Ectodermal cell (in vitro differentiated cells): ENCODE results near the gene NMRAL1.

Experiments
- H3K27ac ChIP-seq: 2 replicates; pipeline ENCODE4 v1.7.0; 2013; ENCODE audit warnings: mild to moderate bottlenecking, low read depth, low read length; ENCODE audit not compliant: insufficient read depth, poor library complexity, severe bottlenecking
- H3K27me3 ChIP-seq: 2 replicates; pipeline ENCODE4 v1.7.0; 2013; ENCODE audit warnings: mild to moderate bottlenecking, low read length; ENCODE audit not compliant: insufficient read depth, control insufficient read depth, poor library complexity, severe bottlenecking
- H3K36me3 ChIP-seq: one replicate; pipeline ENCODE4 v1.7.0; 2013; ENCODE audit warnings: low read length; ENCODE audit not compliant: control insufficient read depth, insufficient read depth
- H3K4me1 ChIP-seq: one replicate; pipeline ENCODE4 v1.7.0; 2013; ENCODE audit warnings: low read length; ENCODE audit not compliant: control insufficient read depth, insufficient read depth
- H3K4me3 ChIP-seq: 2 replicates; pipeline ENCODE4 v1.7.0; 2013; ENCODE audit warnings: low read depth, low read length, control low read depth; ENCODE audit not compliant: insufficient read depth
- H3K9me3 ChIP-seq: 2 replicates; pipeline ENCODE4 v1.7.0; 2013; ENCODE audit warnings: mild to moderate bottlenecking, low read length, moderate library complexity; ENCODE audit not compliant: control insufficient read depth
- WGBS, 2 experiments: methylation state at CpG; one replicate each; pipeline ENCODE4 v1.1.7; 2013; ENCODE audit warnings: missing lambda C conversion rate in 2 of 2; 5-methylcytosine and 5-hydroxymethylcytosine counted together

NMRAL1 gene

DNA sequence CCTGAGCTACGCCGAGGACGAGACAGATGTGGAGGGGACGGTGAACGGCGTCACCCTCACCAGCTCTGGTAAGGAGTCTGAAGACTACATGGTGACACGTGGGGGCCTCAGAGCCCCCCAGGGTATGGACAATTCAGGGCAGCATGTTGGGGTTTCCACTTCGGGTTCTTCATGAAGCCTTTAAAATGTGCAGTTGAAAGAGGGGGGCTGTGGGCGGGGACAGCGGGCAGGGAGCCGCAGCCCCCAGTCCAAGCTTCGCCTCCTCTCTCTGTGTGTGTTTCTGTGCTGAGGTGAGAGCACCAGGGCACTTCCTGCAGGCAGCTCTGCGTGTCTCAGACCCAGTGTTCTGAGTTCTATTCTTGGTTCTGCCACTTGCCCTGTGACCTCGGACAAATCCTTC, 24.0 kb downstream of the NMRAL1 start:
- Histone ChIP-seq H3K9me3 (no peaks in the 10 kb centered on the region), H3K4me3 (no peak overlapping the region), H3K27ac (no peak overlapping the region), H3K27me3 (no peaks in the 10 kb centered on the region), H3K4me1 (no peaks in the 10 kb centered on the region), H3K36me3 (peaks cover 39% of the 10 kb centered on the region)
- WGBS, 2 experiments: 95 to 96% methylated on average over 14 of the region's 14 CpGs

- WGBS, 2 experiments: 91 to 96% methylated on average over 4 of the region's 4 CpGs
- H3K9me3 ChIP-seq: no peaks in the 10 kb centered on the region
- peaks cover 56% of the 10 kb centered on the region for H3K36me3 ChIP-seq
- no peaks in the 10 kb centered on the region for H3K4me1 ChIP-seq
- no peak overlapping the region for H3K27ac ChIP-seq
- H3K27me3 ChIP-seq: no peaks in the 10 kb centered on the region
- H3K4me3 ChIP-seq: no peak overlapping the region
These were observed 30.4 kb downstream of the NMRAL1 start for GRCh38 chr16:4443986-4444385.

GRCh38 chr16:4443271-4443670, 31.2 kb downstream of the NMRAL1 start:
- Histone ChIP-seq H3K27ac (no peak overlapping the region), H3K4me3 (no peak overlapping the region), H3K36me3 (peaks cover 56% of the 10 kb centered on the region), H3K4me1 (no peaks in the 10 kb centered on the region), H3K27me3 (no peaks in the 10 kb centered on the region), H3K9me3 (no peaks in the 10 kb centered on the region)
- 72 to 73% methylated on average over 5 of the region's 5 CpGs for WGBS, 2 experiments

DNA sequence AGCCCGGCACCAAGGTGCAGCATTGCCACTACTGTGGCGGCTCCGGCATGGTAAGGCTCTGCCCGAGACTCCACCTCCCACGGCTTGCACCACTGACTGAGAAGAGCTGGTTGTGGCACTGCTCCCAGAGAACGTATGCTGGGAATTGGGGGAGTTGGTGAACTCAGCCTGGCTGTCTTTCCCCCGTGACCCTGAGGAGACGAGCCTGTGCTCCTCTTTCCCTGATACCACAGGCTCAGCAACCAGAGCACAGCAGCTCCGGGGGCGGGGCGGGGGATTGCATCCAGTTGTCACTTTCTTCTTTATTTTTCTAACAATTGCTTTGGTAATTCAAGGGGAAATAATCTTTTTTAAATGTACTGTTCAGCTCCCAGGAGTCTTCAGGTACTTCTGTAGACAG, 32.1 kb downstream of the NMRAL1 start:
- no peaks in the 10 kb centered on the region for H3K9me3 ChIP-seq
- H3K4me1 ChIP-seq: no peaks in the 10 kb centered on the region
- WGBS, 2 experiments: 95 to 97% methylated on average over 11 of the region's 11 CpGs
- no peak overlapping the region for H3K27ac ChIP-seq
- H3K36me3 ChIP-seq: peaks cover 59% of the 10 kb centered on the region
- no peak overlapping the region for H3K4me3 ChIP-seq
- no peaks in the 10 kb centered on the region for H3K27me3 ChIP-seq

DNA sequence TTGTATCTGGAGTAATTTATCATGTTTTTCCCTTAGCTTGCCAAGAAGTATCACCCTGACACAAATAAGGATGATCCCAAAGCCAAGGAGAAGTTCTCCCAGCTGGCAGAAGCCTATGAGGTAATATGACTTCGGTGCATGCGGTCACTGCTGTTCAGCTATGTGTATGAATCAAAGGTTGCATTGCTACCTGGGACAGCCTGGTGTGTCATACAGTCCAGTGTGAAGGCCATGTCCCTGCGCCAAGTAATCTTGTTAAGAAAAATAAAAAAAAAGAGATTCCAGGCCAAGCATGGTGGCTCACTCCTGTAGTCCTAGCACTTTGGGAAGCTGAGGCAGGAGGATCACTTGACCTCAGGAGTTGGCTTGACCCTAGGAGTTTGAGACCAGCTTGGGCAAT, 37.1 kb downstream of the NMRAL1 start:
- Histone ChIP-seq H3K27ac (no peak overlapping the region), H3K4me3 (no peak overlapping the region), H3K27me3 (no peaks in the 10 kb centered on the region), H3K9me3 (no peaks in the 10 kb centered on the region), H3K4me1 (no peaks in the 10 kb centered on the region), H3K36me3 (peaks cover 32% of the 10 kb centered on the region)
- WGBS, 2 experiments: 98% methylated on average over 3 of the region's 3 CpGs

DNA sequence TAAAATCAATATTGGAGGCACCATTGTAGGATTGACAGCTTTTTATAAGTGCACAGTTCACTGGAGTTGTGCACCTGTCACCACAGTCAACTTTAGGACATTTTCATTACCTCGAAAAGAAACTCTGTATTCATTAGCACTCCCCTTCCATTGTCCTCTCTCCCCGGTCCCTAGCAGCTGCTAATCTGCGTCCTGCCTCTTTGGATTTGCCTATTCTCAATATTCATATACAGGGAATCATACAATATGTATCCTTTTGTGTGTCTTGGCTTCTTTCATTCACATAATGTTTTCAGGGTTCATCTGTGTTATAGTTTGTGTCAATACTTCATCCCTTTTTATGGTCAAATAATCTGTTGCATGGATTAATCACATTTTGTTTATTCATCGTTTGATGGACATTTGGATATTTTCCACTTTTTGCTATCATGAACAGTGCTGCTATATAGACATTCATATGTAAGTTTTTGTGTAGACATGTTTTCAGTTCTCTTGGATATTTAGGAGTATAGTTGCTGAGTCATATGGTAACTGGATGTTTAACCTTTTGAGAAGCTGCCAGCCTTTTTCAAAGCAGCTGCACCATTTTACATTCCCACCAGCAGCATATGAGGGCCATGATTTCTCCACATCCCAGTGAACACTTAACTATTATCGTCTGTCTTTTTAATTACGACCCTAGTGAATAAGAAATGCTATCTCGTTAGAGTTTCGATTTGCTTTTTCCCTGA, 38.9 kb downstream of the NMRAL1 start:
- H3K9me3 ChIP-seq: no peaks in the 10 kb centered on the region
- no peaks in the 10 kb centered on the region for H3K27me3 ChIP-seq
- no peaks in the 10 kb centered on the region for H3K4me1 ChIP-seq
- WGBS, 2 experiments: 81 to 84% methylated on average over 8 of the region's 8 CpGs
- no peak overlapping the region for H3K4me3 ChIP-seq
- H3K36me3 ChIP-seq: peaks cover 20% of the 10 kb centered on the region
- H3K27ac ChIP-seq: no peak overlapping the region

DNA sequence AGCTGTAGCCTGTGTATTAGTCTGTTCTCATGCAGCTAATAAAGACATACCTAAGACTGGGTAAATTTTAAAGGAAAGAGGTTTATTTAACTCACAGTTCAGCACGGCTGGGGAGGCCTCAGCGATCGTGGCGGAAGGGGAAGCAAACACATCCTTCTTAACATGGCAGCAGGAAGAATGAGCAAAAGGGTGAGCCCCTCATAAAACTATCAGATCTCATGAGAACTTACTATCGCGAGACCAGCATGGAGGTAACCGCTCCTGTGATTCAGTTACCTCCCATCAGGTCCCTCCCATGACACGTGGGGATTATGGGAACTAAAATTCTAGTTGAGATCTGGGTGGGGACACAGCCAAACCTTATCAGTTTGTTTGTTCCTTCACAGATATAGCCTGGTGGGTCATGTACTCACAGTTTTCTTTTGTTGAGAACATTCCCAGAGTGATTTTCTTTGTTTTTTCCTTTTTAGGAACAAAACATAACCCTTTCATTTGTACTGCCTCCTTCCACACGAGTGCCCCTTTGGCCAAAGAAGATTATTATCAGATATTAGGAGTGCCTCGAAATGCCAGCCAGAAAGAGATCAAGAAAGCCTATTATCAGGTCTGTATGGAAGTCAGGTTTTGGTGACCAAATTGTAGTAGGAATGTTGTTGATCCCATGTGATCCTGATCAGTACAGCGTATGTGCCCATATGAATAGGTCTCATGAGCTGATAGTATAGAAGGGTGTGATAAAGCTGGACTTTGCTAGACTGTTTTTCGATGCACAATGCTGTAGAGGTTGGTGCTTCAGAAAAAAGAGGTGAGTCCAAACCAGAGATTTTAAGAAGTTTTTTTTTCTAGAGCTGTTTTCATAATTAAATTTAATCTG, 40.3 kb downstream of the NMRAL1 start:
- 95 to 96% methylated on average over 12 of the region's 12 CpGs for WGBS, 2 experiments
- Histone ChIP-seq H3K36me3 (peaks cover 13% of the 10 kb centered on the region), H3K9me3 (no peaks in the 10 kb centered on the region), H3K4me3 (no peak overlapping the region), H3K4me1 (no peaks in the 10 kb centered on the region), H3K27ac (no peak overlapping the region), H3K27me3 (no peaks in the 10 kb centered on the region)

- H3K27me3 ChIP-seq: no peaks in the 10 kb centered on the region
- H3K36me3 ChIP-seq: peaks cover 8% of the 10 kb centered on the region
- H3K4me1 ChIP-seq: no peaks in the 10 kb centered on the region
- H3K27ac ChIP-seq: no peak overlapping the region
- 85% methylated on average over 4 of the region's 4 CpGs for WGBS, 2 experiments
- H3K9me3 ChIP-seq: no peaks in the 10 kb centered on the region
- no peak overlapping the region for H3K4me3 ChIP-seq
These were observed 41.2 kb downstream of the NMRAL1 start for GRCh38 chr16:4433228-4433627.

DNA sequence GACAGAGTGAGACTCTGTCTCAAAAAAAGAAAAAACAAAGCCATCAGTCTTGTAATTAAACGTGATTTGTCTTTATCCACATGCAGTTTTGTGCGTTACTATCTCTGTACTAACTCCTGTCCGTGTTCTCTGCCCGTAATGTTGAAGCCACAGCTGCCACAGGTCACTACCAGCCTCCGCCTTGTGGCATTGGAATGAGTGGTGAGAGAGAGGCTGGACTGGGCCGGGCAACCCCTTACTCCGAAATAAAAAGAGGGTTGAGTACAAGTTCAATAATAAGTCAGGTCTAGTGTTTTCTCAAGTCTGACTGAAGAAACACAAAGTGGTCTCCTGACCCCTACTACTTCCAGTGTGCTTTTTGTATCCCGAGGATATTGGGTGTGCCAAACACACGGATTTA, 43.4 kb downstream of the NMRAL1 start:
- 96% methylated on average over 9 of the region's 9 CpGs for WGBS, 2 experiments
- H3K36me3 ChIP-seq: no peaks in the 10 kb centered on the region

DNA sequence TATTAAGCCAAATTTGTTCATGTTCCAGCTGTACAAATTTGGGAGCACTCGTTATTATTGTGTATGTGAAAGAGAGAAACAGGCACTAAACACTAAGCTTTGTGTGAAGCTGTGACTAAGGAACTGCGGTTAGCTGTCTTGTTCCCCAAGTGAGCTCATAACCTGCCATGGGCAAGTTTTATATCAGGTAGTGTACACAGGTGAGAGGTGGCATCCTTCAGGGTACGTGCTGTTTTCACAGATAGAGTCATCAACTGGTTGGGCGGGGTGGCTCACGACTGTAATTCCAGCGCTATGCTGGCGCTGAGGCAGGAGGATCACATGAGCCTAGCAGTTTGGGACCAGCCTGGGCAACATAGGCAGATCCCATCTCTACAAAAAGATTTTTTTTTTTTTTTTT, 45.9 kb downstream of the NMRAL1 start:
- Histone ChIP-seq H3K4me3 (no peak overlapping the region), H3K9me3 (no peaks in the 10 kb centered on the region), H3K36me3 (no peaks in the 10 kb centered on the region), H3K27me3 (no peaks in the 10 kb centered on the region), H3K4me1 (peaks cover 7% of the 10 kb centered on the region), H3K27ac (no peak overlapping the region)
- 96 to 97% methylated on average over 7 of the region's 7 CpGs for WGBS, 2 experiments

More for the DNA sequence above, 43.4 kb downstream of the NMRAL1 start:
- no peaks in the 10 kb centered on the region for H3K9me3 ChIP-seq
- H3K27me3 ChIP-seq: no peaks in the 10 kb centered on the region
- H3K27ac ChIP-seq: no peak overlapping the region
- H3K4me3 ChIP-seq: no peak overlapping the region
- H3K4me1 ChIP-seq: peaks cover 7% of the 10 kb centered on the region
